IMR-90 (cell line): Measurements from ENCODE around the gene AGXT. TPM values are rescaled to one million over a fixed set of nuclear protein-coding genes. Genes with fewer than 3 reads are reported as not detected.

ENCODE experiments used
- ATAC-seq: fragments of 200-7000 bp; cut with Tn5 transposase; 2 replicates; pipeline ENCODE4 v1.9.1; 2020; ENCODE audit warnings: low read depth, mild to moderate bottlenecking, moderate library complexity
- BruUV-seq: library from RNA; stranded (reverse); fragments of 400-500 nt; replicated peaks from 2 replicates; lab custom pipeline; 2021; lab: Mats Ljungman, UMichigan
- CTCF ChIA-PET: fragments of 300-600 bp; formaldehyde crosslinking; extraction: SDS; loops from one replicate; lab custom pipeline; 2021; ENCODE audit warnings: antibody characterized with exemption; lab: Yijun Ruan, JAX
- POLR2A ChIA-PET: fragments of 300-600 bp; sonication (Branson Sonifier 250); formaldehyde crosslinking; loops from one replicate; lab custom pipeline; 2022; ENCODE audit warnings: antibody characterized with exemption; ENCODE audit not compliant: unreplicated experiment; lab: Charles Lee
- DNase-seq: peaks from one replicate; pipeline ENCODE4 v3.0.0; 2013
- H2AFZ ChIP-seq: replicated peaks from 2 replicates; pipeline ENCODE3; 2013; ENCODE audit warnings: low read length, mild to moderate bottlenecking; ENCODE audit not compliant: poor library complexity
- H2AK5ac ChIP-seq: 2 replicates; pipeline ENCODE4 v1.6.1; 2013; ENCODE audit warnings: low read depth, low read length, inconsistent platforms
- H2AK9ac ChIP-seq: replicated peaks from 2 replicates; pipeline ENCODE3; 2013; ENCODE audit warnings: mild to moderate bottlenecking, low read depth, low read length, moderate library complexity; ENCODE audit not compliant: poor library complexity
- H2BK120ac ChIP-seq: 2 replicates; pipeline ENCODE4 v1.6.1; 2013; ENCODE audit warnings: low read depth, low read length, inconsistent platforms
- H2BK15ac ChIP-seq: 3 replicates; pipeline ENCODE4 v1.6.1; 2013; ENCODE audit warnings: low read depth, low read length, inconsistent platforms
- H2BK20ac ChIP-seq: 2 replicates; pipeline ENCODE4 v1.6.1; 2013; ENCODE audit warnings: low read depth, mild to moderate bottlenecking, inconsistent platforms, low read length, moderate library complexity
- H2BK5ac ChIP-seq: 2 replicates; pipeline ENCODE4 v1.6.1; 2013; ENCODE audit warnings: mild to moderate bottlenecking, low read depth, low read length, inconsistent platforms; ENCODE audit not compliant: poor library complexity, severe bottlenecking
- H3K14ac ChIP-seq: replicated peaks from 2 replicates; pipeline ENCODE4 v1.6.1; 2013; ENCODE audit warnings: low read depth, low read length, inconsistent platforms
- H3K18ac ChIP-seq: 2 replicates; pipeline ENCODE4 v1.6.1; 2013; ENCODE audit warnings: low read depth, low read length, control low read depth
- H3K23ac ChIP-seq: 2 replicates; pipeline ENCODE4 v1.6.1; 2013; ENCODE audit warnings: low read depth, low read length, inconsistent platforms
- H3K27ac ChIP-seq: 2 replicates; pipeline ENCODE4 v1.5.1; 2013; ENCODE audit warnings: mild to moderate bottlenecking, control low read depth, low read length; ENCODE audit not compliant: insufficient read depth
- H3K27me3 ChIP-seq: 2 replicates; pipeline ENCODE4 v1.6.1; 2013; ENCODE audit warnings: low read length; ENCODE audit not compliant: control insufficient read depth, insufficient read depth
- H3K36me3 ChIP-seq: 2 replicates; pipeline ENCODE4 v1.6.1; 2013; ENCODE audit warnings: low read length, mixed read lengths; ENCODE audit not compliant: control insufficient read depth, insufficient read depth
- H3K4ac ChIP-seq: 2 replicates; pipeline ENCODE4 v1.6.1; 2013; ENCODE audit warnings: low read depth, low read length, inconsistent platforms
- H3K4me1 ChIP-seq: 2 replicates; pipeline ENCODE4 v1.6.1; 2013; ENCODE audit warnings: low read length, mixed read lengths; ENCODE audit not compliant: control insufficient read depth, insufficient read depth
- H3K4me2 ChIP-seq: 2 replicates; pipeline ENCODE4 v1.6.1; 2013; ENCODE audit warnings: low read depth, mild to moderate bottlenecking, control low read depth, low read length, moderate library complexity
- H3K4me3 ChIP-seq: 2 replicates; pipeline ENCODE4 v1.5.1; 2013; ENCODE audit warnings: low read depth, mild to moderate bottlenecking, control low read depth, low read length, moderate library complexity; ENCODE audit not compliant: insufficient read depth
- H3K56ac ChIP-seq: 2 replicates; pipeline ENCODE4 v1.6.1; 2013; ENCODE audit warnings: low read length, inconsistent platforms; ENCODE audit not compliant: insufficient read depth; ENCODE audit errors: extremely low read depth
- H3K79me1 ChIP-seq, 2 experiments: 2 replicates each; pipeline ENCODE4 v1.6.1; 2013; ENCODE audit warnings: low read length in 2 of 2, inconsistent platforms in 1 of 2, low read depth in 1 of 2
- H3K9ac ChIP-seq: 2 replicates; pipeline ENCODE4 v1.6.1; 2013; ENCODE audit warnings: low read depth, low read length, control low read depth
- H3K9me1 ChIP-seq: 2 replicates; pipeline ENCODE4 v1.6.1; 2013; ENCODE audit warnings: low read length, inconsistent platforms; ENCODE audit not compliant: insufficient read depth
- H3K9me3 ChIP-seq: 2 replicates; pipeline ENCODE4 v1.6.1; 2013; ENCODE audit warnings: low read length; ENCODE audit not compliant: control insufficient read depth, insufficient read depth
- H4K20me1 ChIP-seq: 2 replicates; pipeline ENCODE4 v1.6.1; 2013; ENCODE audit warnings: low read length, inconsistent platforms; ENCODE audit not compliant: insufficient read depth
- H4K5ac ChIP-seq: 2 replicates; pipeline ENCODE4 v1.6.1; 2013; ENCODE audit warnings: mild to moderate bottlenecking, low read depth, low read length, control low read depth
- H4K8ac ChIP-seq, 2 experiments: 2 replicates each; pipeline ENCODE4 v1.6.1; 2013; ENCODE audit warnings: low read depth in 2 of 2, low read length in 2 of 2, control low read depth in 1 of 2, inconsistent platforms in 1 of 2
- H4K91ac ChIP-seq: 2 replicates; pipeline ENCODE4 v1.6.1; 2013; ENCODE audit warnings: low read depth, low read length, inconsistent platforms; ENCODE audit not compliant: insufficient read depth
- CEBPB ChIP-seq: IDR thresholded peaks from 2 replicates; pipeline ENCODE4 v1.6.1; 2012; ENCODE audit warnings: low read depth, low read length, improper control_type of control experiment
- FOS ChIP-seq: fragments of 150-350 bp; IDR thresholded peaks from 2 replicates; pipeline ENCODE4 v1.6.1; 2016; ENCODE audit warnings: low read depth, low read length
- MXI1 ChIP-seq: IDR thresholded peaks from 2 replicates; pipeline ENCODE4 v1.6.1; 2012; ENCODE audit warnings: low read depth, mild to moderate bottlenecking, low read length, moderate library complexity, borderline replicate concordance
- NFE2L2 ChIP-seq: fragments of 150-350 bp; IDR thresholded peaks from 2 replicates; pipeline ENCODE4 v1.6.1; 2016; ENCODE audit warnings: low read depth, mild to moderate bottlenecking, low read length
- POLR2A ChIP-seq: IDR thresholded peaks from 2 replicates; pipeline ENCODE4 v1.6.1; 2012; ENCODE audit warnings: mild to moderate bottlenecking, low read depth, low read length
- RAD21 ChIP-seq: IDR thresholded peaks from 2 replicates; pipeline ENCODE4 v1.6.1; 2012; ENCODE audit warnings: low read length, improper control_type of control experiment
- RFX5 ChIP-seq: IDR thresholded peaks from 2 replicates; pipeline ENCODE4 v1.8.0; 2012; ENCODE audit warnings: low read depth, mild to moderate bottlenecking, low read length, moderate library complexity
- WGBS, 2 experiments: methylation state at CpG; one replicate each; pipeline versions ENCODE4 v1.1.5 to v1.1.7; 2013; ENCODE audit warnings: missing lambda C conversion rate in 2 of 2; ENCODE audit not compliant: insufficient read length in 1 of 2; ENCODE audit errors: extremely low coverage in 2 of 2; 5-methylcytosine and 5-hydroxymethylcytosine counted together
- dilution Hi-C: fragments of 300-500 bp; cut with HindIII; formaldehyde crosslinking; loops from one replicate; pipeline ENCODE4 v1.14.3; 2018; ENCODE audit warnings: low sequenced_read_pairs; ENCODE audit not compliant: unreplicated experiment
- in situ Hi-C: fragments of 300-500 bp; cut with MboI; formaldehyde crosslinking; loops from 3 replicates; pipeline ENCODE4 v1.14.3; 2019; ENCODE audit warnings: low sequenced_read_pairs, inconsistent platforms, mixed read lengths
- intact Hi-C: fragments of 100-400 bp; cut with micrococcal nuclease; formaldehyde crosslinking; loops from 2 replicates; pipeline ENCODE4 v1.10.0; 2022
- polyA plus RNA-seq, 3 experiments: library from polyadenylated mRNA; depleted of rRNA; stranded (reverse); fragments of >200 nt; gene quantifications; 2 replicates each; pipeline ENCODE4 v1.2.3, GENCODE V29; 2012; ENCODE audit warnings: low replicate concordance in 1 of 3
- total RNA-seq: library from RNA; depleted of rRNA; stranded (reverse); fragments of >200 nt; gene quantifications from 2 replicates; pipeline ENCODE4 v1.2.3, GENCODE V29; 2012
- TF ChIP-seq, protein P1 (sequence below): fragments of 150-350 bp; IDR thresholded peaks from 2 replicates; pipeline ENCODE4 v1.6.1; 2016; ENCODE audit warnings: low read depth, mild to moderate bottlenecking, low read length, moderate library complexity, borderline replicate concordance
- TF ChIP-seq, protein P2 (sequence below): fragments of 150-350 bp; IDR thresholded peaks from 2 replicates; pipeline ENCODE4 v1.6.1; 2017; ENCODE audit warnings: mild to moderate bottlenecking, antibody characterized with exemption, low read length, low read depth

Gene AGXT
- total and polyA plus RNA-seq, 2 of the 4 experiments (the other 2 are of a cell fraction): not detected

DNA sequence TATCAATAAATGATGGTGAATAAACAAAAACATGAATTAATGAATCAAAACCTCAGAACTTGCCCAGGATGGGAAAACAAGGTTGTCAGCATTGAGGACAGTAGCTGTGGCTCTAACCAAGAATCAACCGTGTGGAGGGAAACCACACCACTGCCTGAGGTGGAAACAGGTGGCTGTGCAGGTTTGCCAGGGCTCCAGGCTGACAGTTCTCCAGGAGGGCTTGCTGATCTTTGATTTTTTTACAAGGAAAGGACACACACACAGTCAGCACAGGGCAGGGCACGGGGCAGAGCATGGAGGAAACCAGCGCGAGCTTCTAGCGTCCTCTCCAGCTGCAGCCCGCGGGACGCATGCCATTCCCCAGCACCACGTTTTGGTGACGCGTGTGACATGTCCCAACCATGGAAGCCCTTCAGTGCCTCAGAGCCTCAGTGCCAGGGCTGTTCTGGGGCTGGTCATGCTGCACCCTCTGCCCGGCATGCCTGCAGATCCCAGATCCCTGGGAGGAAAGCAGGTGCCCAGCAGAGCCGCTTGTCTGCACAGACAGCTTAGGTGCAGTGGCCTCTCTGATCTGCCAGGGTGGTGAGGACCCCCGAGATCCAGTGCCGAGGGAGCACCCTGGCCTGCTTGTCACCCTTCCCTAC is 15.8 kb upstream of the AGXT start (continued):
- TF ChIP-seq MXI1: no peak
- TF ChIP-seq CEBPB: no peak

DNA sequence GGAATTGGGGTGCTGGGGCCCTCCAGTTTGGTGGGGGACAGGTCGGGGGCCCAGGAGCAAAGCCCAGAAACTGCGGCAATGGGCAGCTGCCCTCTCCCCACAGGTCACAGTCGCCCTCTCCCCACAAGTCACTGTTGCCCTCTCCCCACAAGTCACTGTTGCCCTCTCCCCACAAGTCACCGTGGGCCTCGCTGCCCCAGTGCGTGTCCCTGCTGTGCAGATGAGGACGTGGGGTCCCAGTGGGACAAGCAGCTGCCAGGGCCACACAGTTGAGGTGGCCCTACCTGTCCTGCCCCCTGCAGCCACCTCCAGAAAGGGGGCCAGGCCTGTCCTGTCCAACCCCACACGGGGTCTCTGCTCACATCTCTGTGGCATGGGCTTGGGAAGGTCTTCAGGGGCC is 13.0 kb upstream of the AGXT start:
- Histone ChIP-seq H3K56ac (no peak overlapping the region), H3K9ac (no peak overlapping the region), H3K4me3 (no peak overlapping the region)

More for the DNA sequence above, 13.0 kb upstream of the AGXT start:
- no peak for DNase-seq
- Histone ChIP-seq H2AFZ (no peak overlapping the region), H3K9me3 (peaks cover 11% of the 10 kb centered on the region), H2BK15ac (no peak overlapping the region), H3K4ac (no peak overlapping the region), H2AK5ac (no peak overlapping the region), H3K9me1 (no peaks in the 10 kb centered on the region), H3K4me1 (no peaks in the 10 kb centered on the region), H2BK20ac (no peak overlapping the region), H3K18ac (no peak overlapping the region), H3K27me3 (peaks cover 29% of the 10 kb centered on the region), H3K36me3 (no peaks in the 10 kb centered on the region), H3K14ac (no peak overlapping the region), H4K20me1 (peaks cover 6% of the 10 kb centered on the region; the same call in 1 of the 2 replicates), H2BK5ac (no peak overlapping the region), H3K27ac (no peak overlapping the region), H4K91ac (no peak overlapping the region), H3K79me1 (no peaks in the 10 kb centered on the region), H4K8ac (no peak overlapping the region), H3K23ac (no peak overlapping the region), H3K4me2 (no peak overlapping the region), H2AK9ac (no peak overlapping the region), H4K5ac (no peak overlapping the region), H2BK120ac (no peak overlapping the region)
- dilution Hi-C loops (no loop called here), intact Hi-C loops (no loop called here), in situ Hi-C loops (loop anchor here (10.0 to 25.0 kb wide), 2 partner anchors 219 to 807 kb away; no protein-coding TSS in a partner anchor)
- BruUV-seq: no TSS peak
- no CpG with 5 or more reads among the region's 8 CpGs for WGBS, 2 experiments
- CTCF ChIA-PET: no interaction called here
- no peak for ATAC-seq
- POLR2A ChIA-PET: no interaction called here
- TF ChIP-seq RFX5 (no peak), MXI1 (no peak), POLR2A (no peak), RAD21 (no peak), FOS (no peak), CEBPB (no peak), NFE2L2 (no peak)
- TF ChIP-seq, protein P1, sequence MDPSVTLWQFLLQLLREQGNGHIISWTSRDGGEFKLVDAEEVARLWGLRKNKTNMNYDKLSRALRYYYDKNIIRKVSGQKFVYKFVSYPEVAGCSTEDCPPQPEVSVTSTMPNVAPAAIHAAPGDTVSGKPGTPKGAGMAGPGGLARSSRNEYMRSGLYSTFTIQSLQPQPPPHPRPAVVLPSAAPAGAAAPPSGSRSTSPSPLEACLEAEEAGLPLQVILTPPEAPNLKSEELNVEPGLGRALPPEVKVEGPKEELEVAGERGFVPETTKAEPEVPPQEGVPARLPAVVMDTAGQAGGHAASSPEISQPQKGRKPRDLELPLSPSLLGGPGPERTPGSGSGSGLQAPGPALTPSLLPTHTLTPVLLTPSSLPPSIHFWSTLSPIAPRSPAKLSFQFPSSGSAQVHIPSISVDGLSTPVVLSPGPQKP: no peak
- TF ChIP-seq, protein P2, sequence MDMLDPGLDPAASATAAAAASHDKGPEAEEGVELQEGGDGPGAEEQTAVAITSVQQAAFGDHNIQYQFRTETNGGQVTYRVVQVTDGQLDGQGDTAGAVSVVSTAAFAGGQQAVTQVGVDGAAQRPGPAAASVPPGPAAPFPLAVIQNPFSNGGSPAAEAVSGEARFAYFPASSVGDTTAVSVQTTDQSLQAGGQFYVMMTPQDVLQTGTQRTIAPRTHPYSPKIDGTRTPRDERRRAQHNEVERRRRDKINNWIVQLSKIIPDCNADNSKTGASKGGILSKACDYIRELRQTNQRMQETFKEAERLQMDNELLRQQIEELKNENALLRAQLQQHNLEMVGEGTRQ: no peak
